Small intestine (tissue), 7 donors: ENCODE data around the gene NOTCH1. TPM values are rescaled to one million over a fixed set of nuclear protein-coding genes. Genes with fewer than 3 reads are reported as not detected.
A peak's percentile ranks its signal among the peaks of the same experiment; 100 is the strongest.

ENCODE experiments used
- DNase-seq, 2 donors: peaks; one replicate each; pipeline versions ENCODE4 v3.0.0 to v3.0.0-alpha.2; 2013
- FAIRE-seq: peaks from 2 replicates; lab custom pipeline; 2012; peaks lifted over from hg19 to GRCh38; lab: Jason Lieb, UNC
- H3K27ac ChIP-seq, 3 donors: one replicate each; pipeline ENCODE4 v1.5.1; 2013; ENCODE audit warnings: low read length in 2 of 3, mild to moderate bottlenecking in 2 of 3, control low read depth in 1 of 3, inconsistent platforms in 1 of 3, low read depth in 1 of 3, moderate library complexity in 1 of 3
- H3K27me3 ChIP-seq, 3 donors: one replicate each; pipeline ENCODE4 v1.6.1; 2013; ENCODE audit warnings: low read length in 3 of 3, inconsistent platforms in 1 of 3; ENCODE audit not compliant: control insufficient read depth in 3 of 3, insufficient read depth in 3 of 3
- H3K36me3 ChIP-seq, 3 donors: one replicate each; pipeline ENCODE4 v1.6.1; 2013; ENCODE audit warnings: low read length in 3 of 3, inconsistent platforms in 1 of 3, low read depth in 1 of 3, mild to moderate bottlenecking in 1 of 3, moderate library complexity in 1 of 3; ENCODE audit not compliant: control insufficient read depth in 3 of 3, insufficient read depth in 2 of 3
- H3K4me1 ChIP-seq, 3 donors: one replicate each; pipeline ENCODE4 v1.6.1; 2013; ENCODE audit warnings: low read length in 2 of 3, inconsistent platforms in 1 of 3, low read depth in 1 of 3, mild to moderate bottlenecking in 1 of 3, moderate library complexity in 1 of 3; ENCODE audit not compliant: control insufficient read depth in 3 of 3, insufficient read depth in 2 of 3
- H3K4me3 ChIP-seq, 3 donors: one replicate each; pipeline ENCODE4 v1.5.1; 2013; ENCODE audit warnings: low read length in 3 of 3, control low read depth in 1 of 3, inconsistent platforms in 1 of 3, low read depth in 1 of 3, mild to moderate bottlenecking in 1 of 3, moderate library complexity in 1 of 3
- H3K9me3 ChIP-seq, 2 donors: one replicate each; pipeline ENCODE4 v1.6.1; 2013; ENCODE audit warnings: low read depth in 1 of 2, low read length in 1 of 2; ENCODE audit not compliant: control insufficient read depth in 2 of 2, insufficient read depth in 1 of 2
- WGBS, 3 donors: extraction: QIAGEN DNeasy Blood & Tissue Kit; methylation state at CpG; one replicate each; pipeline ENCODE4 v1.1.7; 2013; 5-methylcytosine and 5-hydroxymethylcytosine counted together
- polyA plus RNA-seq, 4 donors: library from polyadenylated mRNA; stranded (reverse) in 3 of 4; unstranded in 1 of 4; fragments of 200-250 nt in 3 of 4; fragments of 120-200 nt in 1 of 4; gene quantifications; one replicate each; pipeline versions ENCODE4 v1.2.1 to v1.2.3, GENCODE V29; 2013
- donor health status: healthy with polysubstance abuse.
- donor health status: control.
- donor health status: control.
- donor health status: Bipolar disorder and iron deficiency.
- donor health status: healthy.

Gene NOTCH1
- polyA plus RNA-seq, 4 donors, result 1.8 to 19.8 (median 7.3) TPM

- H3K4me1 ChIP-seq, result peaks cover 4 to 17% (median 6%) of the 10 kb centered on the region in 3 donors
- WGBS, 3 donors, result 94 to 97% (median 96%) methylated on average over 7 of the region's 7 CpGs
Observed at GRCh38 chr9:136486131-136486530, 59.7 kb downstream of the NOTCH1 start.

DNA sequence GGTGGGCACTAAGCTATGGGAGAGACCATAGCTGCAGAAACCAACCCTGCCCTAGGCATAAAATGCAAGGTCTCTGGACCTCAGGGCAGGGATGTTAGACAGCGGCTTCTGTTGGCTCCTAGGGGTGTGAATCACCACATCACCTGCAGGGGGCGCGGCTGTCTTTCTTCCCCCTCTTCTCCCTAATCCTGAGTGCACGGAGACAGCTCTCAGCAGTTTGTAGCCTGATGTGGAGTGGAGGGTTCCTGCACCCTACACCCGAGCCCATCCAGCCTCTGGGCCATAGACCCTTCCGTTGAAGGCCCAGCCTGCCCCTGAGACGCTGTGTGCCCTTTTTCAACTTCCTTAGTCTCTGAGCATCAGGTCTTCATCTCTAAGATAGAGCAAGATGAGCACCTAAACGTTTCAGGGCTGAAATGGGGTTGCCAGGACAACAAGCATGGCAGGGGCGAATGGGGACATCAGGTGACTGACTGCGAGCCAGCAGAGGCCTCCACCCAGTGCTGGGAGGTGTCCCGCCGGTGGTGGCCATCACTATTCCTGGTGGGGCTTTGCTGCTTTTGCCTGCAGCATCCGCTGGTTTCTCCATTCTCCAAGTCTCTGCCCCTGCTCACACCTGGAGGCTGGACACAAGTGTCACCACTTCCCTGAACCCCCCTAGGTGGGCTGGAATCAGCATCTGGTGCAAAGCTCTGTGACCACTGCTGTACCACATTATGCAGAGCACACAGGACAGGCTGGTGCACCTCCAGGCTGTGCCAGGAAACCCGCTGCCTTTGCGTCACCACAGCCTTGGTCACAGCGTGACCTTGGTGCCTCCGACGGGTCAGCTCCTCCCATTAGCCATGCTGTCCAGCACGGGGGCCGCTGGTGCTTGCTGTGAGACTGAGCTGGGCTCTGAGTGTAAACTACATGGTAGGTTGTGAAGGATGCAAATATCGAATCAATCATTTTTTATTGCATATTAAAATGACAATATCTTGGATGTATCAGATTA lies 60.5 kb downstream of the NOTCH1 start:
- H3K9me3 ChIP-seq, result no peaks in the 10 kb centered on the region
- peaks cover 4 to 17% (median 6%) of the 10 kb centered on the region in 3 donors for H3K4me1 ChIP-seq
- DNase-seq (peak; percentile 84 to 88), FAIRE-seq (no peak)
- WGBS, 3 donors, result 41 to 43% (median 42%) methylated on average over 21 of the region's 21 CpGs
- H3K27ac ChIP-seq, result no peak overlapping the region
- peaks cover 0 to 3% (median 0%) of the 10 kb centered on the region in 3 donors for H3K36me3 ChIP-seq
- peaks cover 0 to 23% (median 0%) of the 10 kb centered on the region in 3 donors for H3K27me3 ChIP-seq
- no peak overlapping the region for H3K4me3 ChIP-seq

More at GRCh38 chr9:136486131-136486530, 59.7 kb downstream of the NOTCH1 start:
- H3K27me3 ChIP-seq, result peaks cover 0 to 25% (median 0%) of the 10 kb centered on the region in 3 donors
- no peaks in the 10 kb centered on the region for H3K9me3 ChIP-seq
- no peak overlapping the region for H3K27ac ChIP-seq
- no peak for FAIRE-seq
- peaks cover 0 to 3% (median 0%) of the 10 kb centered on the region in 3 donors for H3K36me3 ChIP-seq
- no peak overlapping the region for H3K4me3 ChIP-seq
- DNase-seq, result no peak

GRCh38 chr9:136484153-136485048 lies 61.4 kb downstream of the NOTCH1 start:
- Histone ChIP-seq H3K36me3 (peaks cover 0 to 3% (median 2%) of the 10 kb centered on the region in 3 donors), H3K4me1 (peaks cover 4 to 17% (median 6%) of the 10 kb centered on the region in 3 donors), H3K9me3 (no peaks in the 10 kb centered on the region), H3K4me3 (peak overlapping the region; percentile 46 to 62 (median 61)), H3K27me3 (peaks cover 0 to 18% (median 0%) of the 10 kb centered on the region in 3 donors), H3K27ac (peak overlapping the region in 2 of 3 donors; percentile 57 to 99)
- peak; percentile 21 to 42 for DNase-seq
- WGBS, 3 donors, result 14 to 32% (median 22%) methylated on average over 46 to 59 of the region's 59 CpGs
- no peak for FAIRE-seq

DNA sequence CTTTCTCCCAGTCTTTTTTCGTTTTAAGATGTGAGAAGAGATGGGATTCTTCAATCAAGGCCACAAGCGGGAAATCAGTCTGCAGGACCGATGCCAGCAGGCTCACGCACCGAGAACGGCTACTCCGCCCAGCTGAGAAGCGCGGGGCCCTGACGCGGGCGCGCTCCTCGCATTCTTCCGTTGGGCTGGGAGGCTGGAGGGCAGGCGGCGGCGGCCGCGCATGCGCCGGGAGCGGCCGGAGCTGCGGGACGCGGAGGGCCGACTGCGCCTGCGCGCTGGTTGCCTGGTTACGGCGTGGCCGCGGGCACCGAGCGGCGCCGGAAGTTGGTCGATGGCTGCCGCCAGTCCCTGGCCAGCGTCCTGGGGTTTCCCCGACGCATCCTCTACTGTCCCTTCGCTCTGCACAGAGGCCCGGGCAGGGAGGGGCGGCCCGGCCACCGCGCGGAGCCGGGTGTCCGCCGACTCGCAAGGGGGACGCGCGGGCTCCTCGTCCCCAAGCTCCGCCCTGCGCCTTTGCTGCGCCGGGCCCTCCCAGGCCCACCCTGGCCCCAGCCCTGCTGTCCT lies 62.2 kb downstream of the NOTCH1 start:
- peak overlapping the region; percentile 46 to 62 (median 61) for H3K4me3 ChIP-seq
- H3K9me3 ChIP-seq, result no peaks in the 10 kb centered on the region
- 0% methylated on average over 48 to 63 of the region's 63 CpGs for WGBS, 3 donors
- H3K36me3 ChIP-seq, result peaks cover 0 to 3% (median 2%) of the 10 kb centered on the region in 3 donors
- peak; percentile 90 to 97 for DNase-seq
- FAIRE-seq, result no peak
- peaks cover 0 to 17% (median 0%) of the 10 kb centered on the region in 3 donors for H3K27me3 ChIP-seq
- peaks cover 4 to 17% (median 6%) of the 10 kb centered on the region in 3 donors for H3K4me1 ChIP-seq
- H3K27ac ChIP-seq, result peak overlapping the region; percentile 97 to 100 (median 99)

DNA sequence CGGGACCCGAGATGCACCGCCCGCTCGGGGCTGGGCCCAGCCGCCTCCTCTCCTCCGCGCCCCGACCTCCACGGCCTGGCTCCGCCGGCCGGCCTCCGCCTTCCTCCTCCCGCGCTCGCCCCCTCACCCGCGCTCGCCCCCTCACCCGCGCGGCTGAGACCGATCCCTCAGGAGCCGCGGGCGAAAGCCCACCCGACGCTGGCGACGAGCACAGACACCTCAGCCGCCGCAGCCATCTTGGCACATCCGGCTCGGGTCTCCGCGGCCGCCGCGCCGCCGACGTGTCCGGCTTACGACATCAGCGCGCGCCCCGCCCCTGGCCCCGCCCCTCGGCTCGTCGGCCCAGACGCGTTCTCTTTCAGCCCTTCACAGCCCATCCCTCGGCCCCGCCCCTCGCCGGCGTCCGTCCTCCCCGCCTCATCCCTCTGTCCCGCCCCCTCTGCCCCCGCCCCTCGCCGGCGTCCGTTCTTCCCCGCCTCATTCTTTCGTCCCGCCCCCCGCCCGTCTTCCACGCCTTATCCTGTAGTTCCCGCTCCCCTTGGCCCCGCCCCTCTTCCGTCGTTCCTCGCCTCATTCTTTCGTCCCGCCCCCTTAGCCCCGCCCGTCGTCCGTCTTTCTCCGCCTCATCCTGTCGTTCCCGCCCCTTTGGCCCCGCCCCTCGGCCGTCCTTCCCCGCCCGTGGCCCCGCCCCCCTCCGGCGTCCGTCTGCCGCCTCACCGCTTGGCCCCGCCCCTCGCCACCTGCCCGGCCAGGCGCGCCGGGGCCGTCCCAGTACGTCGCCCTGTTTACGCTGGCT lies 62.9 kb downstream of the NOTCH1 start, which contains the start of gene SEC16A:
Gene SEC16A (minus strand): TSS at position 248 of the 796 bp plus-strand sequence. CDS start 5,425 bp downstream, outside the sequence.
- H3K4me3 ChIP-seq, result peak within 1 kb of the TSS; percentile 86 to 98 (median 91)
- FAIRE-seq, result no peak

GRCh38 chr9:136482046-136482792 lies 63.6 kb downstream of the NOTCH1 start:
- FAIRE-seq (no peak), DNase-seq (peak; percentile 67 to 80)
- peak overlapping the region; percentile 92 to 100 (median 98) for H3K27ac ChIP-seq
- H3K4me3 ChIP-seq, result peak overlapping the region; percentile 86 to 98 (median 91)
- H3K36me3 ChIP-seq, result peaks cover 0 to 16% (median 2%) of the 10 kb centered on the region in 3 donors
- WGBS, 3 donors, result 0 to 1% (median 0%) methylated on average over 38 to 39 of the region's 39 CpGs
- H3K27me3 ChIP-seq, result peaks cover 0 to 3% (median 0%) of the 10 kb centered on the region in 3 donors
- H3K9me3 ChIP-seq, result no peaks in the 10 kb centered on the region
- H3K4me1 ChIP-seq, result peaks cover 4 to 17% (median 6%) of the 10 kb centered on the region in 3 donors

More for the DNA sequence above, 62.9 kb downstream of the NOTCH1 start, which contains the start of gene SEC16A:
- peak; percentile 98 to 100 for DNase-seq
- Histone ChIP-seq H3K9me3 (no peaks in the 10 kb centered on the region), H3K36me3 (peaks cover 0 to 9% (median 2%) of the 10 kb centered on the region in 3 donors), H3K4me1 (peaks cover 4 to 17% (median 6%) of the 10 kb centered on the region in 3 donors), H3K27ac (peak within 1 kb of the TSS; percentile 99 to 100 (median 100)), H3K27me3 (peaks cover 0 to 11% (median 0%) of the 10 kb centered on the region in 3 donors)
- whole genome bisulfite sequencing, 3 donors, result 1% methylated on average over 75 to 109 of the region's 109 CpGs
